HG02759 (cell line): ENCODE data around the gene PRXL2B.

ENCODE experiments used
- ATAC-seq: cut with Tn5 transposase; IDR thresholded peaks from one replicate; pipeline ENCODE4 v1.9.1; 2021; ENCODE audit warnings: mild to moderate bottlenecking, moderate library complexity; ENCODE audit not compliant: unreplicated experiment

PRXL2B gene

DNA sequence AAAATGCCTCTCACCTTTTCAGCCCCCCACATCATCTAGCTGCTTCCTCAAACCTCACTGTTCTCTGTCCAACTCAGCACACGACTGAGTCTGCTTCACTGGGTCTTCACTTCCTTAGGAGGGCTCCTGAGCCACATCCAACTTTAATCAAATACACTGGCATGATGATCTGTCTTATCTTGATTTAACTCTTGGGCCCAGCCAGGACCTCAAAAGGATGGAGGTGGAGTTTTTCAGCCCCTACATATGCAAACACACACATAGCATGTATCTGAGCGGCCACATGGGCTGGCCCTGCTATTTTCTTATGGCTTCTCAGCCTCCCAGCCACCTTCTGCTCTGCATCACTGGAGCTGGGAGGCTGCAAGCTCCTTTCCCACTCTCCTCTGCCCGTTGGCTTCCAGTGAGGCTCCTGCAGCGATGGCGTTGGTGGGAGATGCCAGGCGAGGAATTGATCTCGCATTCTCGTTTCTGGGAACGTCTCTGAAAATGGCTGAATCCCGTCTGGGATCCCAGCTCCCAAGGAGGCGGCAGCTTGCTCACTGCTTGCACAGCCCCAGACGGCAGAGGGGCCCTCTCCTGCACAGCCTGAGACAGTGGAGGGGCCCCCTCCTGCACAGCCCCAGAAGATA, 1.8 kb upstream of the PRXL2B start:
- no peak for ATAC-seq

DNA sequence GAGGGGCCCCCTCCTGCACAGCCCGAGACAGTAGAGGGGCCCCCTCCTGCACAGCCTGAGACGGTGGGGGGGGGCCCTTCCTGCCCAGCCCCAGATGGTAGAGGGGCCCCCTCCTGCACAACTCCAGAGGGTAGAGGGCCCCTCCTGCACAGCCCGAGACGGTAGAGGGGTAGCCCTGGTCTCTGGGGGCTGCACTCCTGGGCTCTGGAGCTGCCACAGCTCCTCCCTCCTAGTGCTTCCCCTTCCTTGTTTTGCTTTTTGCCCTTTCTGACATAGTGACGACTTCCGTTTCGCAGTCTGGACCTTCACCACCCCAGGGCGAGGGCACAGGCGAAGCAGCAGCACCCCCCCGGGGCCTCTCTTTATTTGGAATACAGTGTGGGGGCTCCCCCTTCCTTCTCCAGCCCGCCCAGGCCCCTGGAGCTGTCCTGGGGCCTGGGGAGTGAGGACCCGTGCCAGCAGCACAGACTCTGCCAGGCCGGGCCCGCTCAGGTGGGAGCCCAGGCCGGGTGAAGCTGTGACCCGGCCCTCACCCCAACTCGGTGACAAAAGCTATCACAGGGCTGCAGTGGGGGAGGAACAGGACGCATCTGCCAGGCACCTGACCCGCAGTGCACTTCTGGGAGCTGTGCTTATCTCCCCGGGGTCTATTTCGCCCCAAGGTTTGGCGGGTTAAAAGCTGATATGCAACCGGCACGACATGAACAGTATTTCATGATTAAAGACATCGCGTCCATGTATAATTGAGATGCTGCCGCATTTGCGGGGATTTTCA, 1.1 kb upstream of the PRXL2B start:
- peak; percentile 38 for ATAC-seq

DNA sequence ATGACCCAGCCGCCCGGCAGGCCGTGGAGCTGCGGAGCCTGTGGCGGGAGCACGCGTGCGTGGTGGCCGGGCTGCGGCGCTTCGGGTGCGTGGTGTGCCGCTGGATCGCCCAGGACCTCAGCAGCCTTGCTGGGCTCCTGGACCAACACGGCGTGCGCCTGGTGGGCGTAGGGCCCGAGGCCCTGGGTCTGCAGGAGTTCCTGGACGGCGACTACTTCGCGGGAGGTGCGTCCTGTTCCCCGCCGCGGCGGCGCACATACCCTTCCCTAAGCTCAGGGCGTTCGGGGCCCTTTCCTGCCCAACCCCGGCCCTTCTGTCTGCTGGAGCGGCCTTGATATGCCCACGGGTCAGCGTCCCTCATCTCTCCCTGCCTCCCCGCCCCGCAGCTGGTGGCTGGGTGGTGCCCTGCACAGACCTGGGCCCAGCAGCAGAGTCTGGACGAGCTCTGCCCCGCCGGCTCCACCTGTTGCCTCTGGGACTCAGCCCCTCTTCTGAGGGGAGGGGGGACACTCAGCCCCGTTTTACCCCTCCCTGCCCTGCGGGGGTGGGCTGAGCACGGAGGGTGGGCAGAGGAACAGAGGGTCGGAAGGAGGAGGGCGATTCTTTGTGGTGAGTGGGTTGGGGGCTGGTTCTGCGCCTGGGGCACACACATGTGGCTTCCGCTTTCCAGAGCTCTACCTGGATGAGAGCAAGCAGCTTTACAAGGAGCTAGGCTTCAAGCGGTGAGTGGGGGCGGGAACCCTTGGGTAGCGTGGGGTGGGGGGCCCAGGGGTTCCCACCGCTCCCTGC, 688 bp downstream of the PRXL2B start:
- ATAC-seq: no peak

DNA sequence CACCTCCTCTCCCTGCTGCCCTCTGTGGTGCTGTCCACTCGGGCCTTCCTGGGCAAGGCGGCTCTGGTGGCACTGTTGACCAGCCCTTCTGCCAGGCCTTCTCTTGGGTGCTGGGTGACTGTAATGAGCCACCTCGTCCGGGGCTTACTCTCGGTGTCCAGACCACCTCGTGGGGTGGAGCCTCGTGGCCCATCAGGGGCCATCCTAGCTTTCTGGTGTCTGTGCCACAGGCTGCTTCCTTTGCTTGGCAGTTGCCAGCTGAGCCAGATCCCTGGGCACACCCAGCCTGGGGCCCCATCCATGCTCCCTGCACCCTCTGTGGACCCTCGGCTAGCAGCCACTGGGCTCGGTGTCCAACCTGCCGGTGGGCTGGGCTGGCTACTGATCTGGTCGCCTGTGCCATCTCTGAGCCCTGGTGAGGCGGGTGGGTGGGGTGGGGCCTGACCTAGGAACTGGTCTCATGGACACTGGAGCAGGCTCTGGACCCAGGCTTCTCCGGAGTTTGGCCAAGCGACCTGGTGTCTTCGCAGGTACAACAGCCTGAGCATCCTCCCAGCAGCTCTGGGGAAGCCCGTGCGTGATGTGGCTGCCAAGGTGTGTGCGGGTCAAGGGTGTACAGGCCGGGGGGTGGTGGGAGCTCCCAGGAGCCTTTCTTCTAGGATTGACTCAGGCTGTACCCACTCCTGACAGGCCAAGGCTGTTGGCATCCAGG, 1.4 kb downstream of the PRXL2B start:
- ATAC-seq: no peak

DNA sequence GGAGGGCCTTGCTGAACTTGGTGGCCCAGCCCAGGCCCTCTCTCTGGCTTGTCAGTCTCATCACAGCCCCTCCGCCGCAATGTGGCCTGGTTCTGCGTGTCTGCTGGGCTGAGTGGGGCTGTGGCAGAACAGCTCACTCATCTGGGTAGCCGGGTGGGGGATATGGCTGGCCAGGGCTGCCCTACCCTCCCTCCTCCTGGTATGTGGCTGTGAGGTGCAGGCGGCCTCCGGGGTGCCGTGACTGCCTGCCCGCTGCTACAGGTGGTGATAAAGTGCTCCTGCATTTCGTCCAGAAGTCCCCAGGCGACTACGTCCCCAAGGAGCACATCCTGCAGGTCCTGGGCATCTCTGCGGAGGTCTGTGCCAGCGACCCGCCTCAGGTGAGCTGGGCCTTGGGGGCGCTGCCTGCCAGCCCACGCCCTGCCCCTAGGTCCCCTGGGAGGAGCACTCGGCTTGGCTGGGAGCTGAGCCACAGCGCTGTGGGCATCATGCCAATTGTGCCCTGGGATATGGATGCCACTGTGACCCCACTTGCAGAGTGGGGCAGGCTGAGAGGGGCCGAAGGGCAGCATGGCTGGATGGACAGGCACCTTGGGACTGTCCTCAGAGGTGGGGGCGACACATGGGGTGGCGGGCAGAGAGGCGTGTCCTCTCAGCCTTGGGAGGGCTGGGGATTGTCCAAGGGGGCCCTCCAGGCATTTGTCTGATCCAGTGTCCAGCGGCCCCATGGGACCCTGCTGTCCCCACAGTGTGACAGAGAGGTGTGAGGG, 2.3 kb downstream of the PRXL2B start:
- ATAC-seq: no peak

DNA sequence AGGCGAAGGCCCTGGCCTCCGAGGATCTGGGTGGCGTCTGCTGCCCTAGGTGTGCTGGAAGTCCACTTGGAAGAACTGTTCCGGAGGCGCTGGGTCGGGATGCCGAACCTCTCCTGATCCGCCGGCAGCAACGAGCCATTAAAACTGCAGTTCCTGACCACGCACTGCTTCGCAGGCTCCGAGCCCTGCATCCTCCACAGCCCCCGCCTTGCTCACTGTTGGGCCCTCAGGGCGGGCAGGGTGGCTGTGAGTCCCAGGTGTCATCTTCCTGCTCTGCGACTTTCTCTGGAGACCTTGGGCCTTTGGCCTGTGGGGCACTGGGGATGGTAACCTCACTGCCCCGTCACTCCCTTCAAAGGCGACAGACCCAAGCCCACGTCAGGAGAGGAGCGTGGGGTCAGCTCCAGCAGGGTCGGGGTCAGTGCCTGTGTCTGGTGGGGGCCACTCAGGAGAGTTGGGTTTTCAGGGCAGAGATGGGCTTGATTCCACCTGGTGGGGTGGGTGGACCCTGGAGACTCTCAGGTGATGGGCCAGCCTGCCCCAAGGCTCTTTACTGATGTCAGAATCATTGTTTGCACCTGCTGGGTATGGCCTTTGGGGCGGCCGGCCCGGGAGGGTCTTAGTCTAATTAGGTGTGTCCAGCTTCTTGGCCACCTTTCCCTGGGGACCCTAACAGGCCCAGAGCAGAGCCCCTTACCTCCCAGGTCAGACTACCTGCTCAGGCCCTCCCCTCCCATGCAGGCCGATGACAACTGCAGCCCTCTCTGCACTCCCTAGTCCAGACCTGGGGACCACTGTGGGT, 3.1 kb downstream of the PRXL2B start:
- ATAC-seq: no peak

DNA sequence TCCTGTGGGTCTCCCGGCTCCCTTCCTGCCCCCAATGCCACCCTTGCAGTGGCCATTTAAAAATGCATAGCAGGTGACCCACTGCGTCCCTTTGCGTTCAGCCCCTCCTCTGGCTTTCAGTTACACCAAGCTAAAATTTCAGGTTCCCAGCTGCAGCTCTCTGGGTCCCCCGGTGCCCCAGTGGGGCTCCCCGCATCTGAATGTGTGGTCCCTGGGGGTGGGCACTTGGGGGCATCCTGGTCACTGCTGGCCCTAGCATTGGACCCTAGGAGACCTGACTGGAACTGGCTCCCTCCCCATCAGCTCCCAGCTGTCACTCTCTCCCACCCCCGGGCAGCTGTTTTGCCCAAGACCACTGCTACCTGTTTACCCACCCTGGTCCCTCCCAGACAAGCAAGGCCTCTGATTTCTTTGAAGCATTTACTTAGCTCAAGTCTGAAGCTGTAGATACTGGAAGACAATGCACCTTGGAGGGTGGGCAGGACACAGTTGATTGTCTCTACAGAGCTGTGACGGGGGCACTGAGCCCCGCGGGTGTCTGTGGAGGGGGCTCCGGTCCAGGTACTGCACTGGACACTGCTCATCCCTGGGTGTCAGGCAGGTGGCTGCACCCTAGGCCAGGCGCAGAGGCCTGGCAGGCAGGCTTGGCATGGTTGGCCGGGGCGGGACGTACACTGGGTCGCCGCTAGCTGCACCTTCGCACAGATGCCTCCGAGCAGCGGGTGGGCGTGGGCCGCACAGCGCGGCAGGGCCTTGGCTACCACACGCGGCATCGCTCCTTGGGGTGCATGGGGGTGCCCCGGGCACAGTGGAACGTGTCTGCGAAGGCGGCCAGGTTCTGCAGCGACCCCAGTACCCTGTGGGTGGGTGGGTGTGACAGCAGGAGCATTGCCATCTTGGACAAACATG, 3.9 kb downstream of the PRXL2B start:
- no peak for ATAC-seq

DNA sequence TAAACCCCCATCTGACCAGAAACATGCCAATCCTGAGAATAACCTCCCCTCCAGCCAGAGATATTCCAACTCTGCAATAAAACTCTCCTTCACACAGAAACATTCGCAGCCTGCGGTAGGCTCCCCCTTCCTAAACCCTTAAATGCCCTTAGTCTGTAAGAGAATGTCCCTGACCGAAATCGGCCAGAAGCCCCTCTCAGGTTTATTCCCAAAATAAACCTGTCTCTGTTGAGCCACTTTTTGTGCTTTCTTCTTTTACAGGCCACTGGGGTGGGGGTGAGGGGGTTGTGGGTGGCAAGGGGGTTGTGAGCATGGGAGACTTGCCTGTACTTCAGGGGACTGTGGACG, 4.6 kb downstream of the PRXL2B start:
- ATAC-seq: no peak

DNA sequence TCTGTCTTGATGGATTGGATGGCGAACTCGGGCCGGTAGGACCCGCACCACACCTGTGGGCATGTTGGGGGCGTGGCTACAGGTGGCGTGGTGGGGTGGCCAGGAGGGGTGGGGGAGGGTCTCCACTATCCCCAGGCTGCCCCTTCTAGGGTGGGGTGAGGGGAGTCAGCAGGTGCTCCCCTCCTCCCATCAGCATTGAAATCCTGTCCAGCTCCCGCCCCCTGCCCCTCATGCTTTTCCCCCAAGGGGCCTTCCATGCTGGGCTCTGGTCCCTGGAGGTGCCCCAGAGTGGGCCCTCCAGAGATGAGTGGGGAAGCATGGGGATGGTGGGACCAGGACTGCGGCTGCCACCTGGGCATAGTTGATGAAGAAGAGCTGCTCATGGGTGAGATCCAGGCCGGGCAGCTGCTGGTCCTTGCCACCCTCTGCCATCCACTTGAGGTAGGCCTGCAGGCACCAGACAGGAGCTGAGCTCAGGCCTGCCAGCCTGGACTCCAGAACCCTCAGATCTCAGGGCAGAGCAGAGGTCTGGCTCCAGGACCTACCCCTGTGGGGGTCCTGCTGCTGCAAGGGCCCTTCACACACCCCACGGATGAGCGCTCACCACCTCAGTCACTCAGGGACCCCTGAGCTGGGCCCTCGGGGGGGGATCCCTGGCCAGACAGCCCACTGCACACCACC, 5.1 kb downstream of the PRXL2B start:
- no peak for ATAC-seq

DNA sequence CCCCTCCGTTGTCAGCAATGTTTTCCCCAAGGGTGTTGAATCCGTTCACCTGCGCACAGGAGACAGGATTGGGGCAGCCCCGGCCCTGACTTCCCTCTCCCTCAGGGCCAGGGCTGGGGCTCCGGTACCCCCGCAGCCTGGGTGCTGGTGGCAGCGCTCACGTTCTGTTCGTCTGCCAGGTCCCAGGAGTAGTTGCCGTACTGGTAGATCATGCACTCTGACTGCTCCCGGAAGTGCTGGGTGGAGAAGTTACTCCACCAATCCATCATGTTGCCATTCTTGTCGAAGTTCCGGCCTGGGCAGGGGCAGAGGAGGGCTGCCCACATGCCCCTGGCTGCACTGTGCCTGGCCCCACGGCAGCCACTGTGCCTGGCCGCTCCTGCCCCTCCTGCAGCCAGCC, 6.1 kb downstream of the PRXL2B start:
- no peak for ATAC-seq

DNA sequence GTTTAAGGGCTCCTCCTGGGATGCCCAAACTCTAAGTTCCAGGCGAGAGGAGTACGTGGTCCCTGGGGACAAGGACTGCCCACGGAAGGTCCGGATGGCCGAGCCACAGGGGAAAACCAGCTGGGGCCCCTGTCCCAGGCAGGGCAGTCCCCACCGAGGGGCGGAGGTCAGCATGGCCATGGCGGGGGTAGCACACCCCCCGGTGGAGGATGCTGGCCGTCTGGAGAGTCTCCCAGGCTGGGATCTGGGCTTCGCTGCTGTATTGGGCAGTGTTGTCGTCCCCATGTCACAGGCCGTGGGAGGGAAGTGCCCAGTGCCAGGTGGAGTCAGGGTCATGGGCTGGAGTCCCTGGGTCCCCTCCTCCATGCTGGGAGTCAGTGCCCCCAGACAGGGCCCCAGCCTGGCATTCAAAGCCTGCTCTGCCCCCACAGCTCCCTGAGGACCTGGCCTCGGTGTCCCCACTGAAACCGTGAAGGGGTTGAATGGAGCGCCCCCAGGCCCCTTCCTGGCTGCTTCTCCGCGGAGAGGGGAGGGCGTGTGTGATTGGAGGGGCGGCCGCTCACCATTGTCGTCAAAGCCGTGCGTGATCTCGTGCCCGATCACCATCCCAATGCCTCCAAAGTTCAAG, 6.8 kb downstream of the PRXL2B start:
- no peak for ATAC-seq

DNA sequence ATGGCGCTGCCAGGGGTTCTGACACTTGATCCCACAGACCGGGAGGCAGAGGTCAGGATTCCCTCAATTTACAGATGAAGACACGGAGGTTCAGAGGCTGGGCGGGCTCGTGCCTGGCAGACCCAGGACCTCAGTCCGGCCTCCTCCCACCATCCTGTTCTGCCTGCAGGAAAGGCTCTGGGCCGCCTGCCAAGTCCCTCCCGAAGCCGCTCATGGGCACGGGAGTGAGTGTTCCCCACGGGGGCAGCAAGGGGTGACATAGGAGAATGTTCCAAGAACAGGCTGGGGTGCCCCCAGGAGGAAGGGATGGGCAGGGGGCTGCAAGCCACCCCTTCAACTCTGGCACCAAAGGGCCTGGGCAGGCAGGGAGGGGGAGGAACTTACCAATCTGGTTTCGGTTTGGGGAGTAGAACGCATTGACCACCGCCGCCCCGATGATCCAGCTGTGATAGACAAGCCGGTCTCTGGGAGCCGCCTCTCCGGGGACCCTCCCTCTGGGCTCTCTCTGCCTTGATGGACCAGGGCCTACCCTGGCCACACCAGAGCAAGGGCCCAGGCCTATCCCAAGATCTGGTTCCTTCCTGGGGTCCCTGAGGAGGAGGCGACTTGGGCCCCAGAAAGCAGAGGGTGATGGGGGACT, 7.5 kb downstream of the PRXL2B start:
- ATAC-seq: no peak

DNA sequence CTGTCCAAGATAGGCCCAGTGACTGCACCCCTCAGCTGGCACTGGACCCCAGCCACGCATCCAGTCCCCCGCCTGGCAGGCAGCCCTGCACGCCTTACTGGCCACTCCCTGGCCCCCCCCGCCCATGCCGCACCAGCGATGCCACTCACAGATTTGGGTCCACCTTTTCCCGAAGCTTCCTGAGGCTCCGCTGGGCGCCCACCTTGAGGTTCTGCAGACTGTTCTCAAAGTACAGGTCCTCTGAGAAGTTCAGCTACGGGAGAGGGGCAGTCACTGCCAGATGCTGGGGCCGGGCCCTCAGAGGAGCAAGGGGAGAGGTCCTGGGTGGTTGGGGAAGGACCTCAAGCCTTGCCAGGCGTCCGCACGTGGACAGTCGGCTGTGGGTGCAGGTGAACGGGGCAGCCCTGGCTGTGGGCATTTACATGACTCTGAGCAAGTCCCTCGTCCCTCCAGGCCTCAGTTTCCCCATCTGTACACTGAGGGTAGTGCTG, 8.1 kb downstream of the PRXL2B start:
- ATAC-seq: no peak

DNA sequence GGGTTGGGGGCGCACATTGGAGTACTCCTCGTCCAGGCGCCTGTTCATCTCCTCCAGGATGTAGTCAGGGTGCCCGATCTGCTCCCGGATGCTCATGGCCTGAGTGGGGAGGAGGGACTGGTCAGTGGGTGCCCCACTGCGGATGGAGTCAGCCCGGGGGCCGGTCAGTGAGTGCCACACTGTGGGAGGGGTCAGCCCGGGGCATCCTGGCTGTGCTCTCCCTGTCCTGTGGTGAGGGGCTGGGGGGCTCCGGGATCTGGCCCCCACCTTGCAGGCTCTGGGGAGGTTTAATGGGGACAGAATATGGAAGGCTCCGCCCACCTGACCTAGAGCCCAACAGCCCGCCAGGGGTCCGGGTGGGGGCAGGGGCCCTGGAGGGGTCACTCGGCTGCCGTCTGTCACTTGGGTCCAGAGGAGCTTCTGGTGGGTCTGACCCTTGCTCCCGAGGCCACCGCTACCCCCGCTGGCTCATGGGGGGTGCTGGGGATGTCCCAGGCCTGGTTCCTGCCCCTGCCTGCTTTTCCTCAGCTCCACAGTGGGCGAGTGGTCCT, 8.8 kb downstream of the PRXL2B start:
- no peak for ATAC-seq

DNA sequence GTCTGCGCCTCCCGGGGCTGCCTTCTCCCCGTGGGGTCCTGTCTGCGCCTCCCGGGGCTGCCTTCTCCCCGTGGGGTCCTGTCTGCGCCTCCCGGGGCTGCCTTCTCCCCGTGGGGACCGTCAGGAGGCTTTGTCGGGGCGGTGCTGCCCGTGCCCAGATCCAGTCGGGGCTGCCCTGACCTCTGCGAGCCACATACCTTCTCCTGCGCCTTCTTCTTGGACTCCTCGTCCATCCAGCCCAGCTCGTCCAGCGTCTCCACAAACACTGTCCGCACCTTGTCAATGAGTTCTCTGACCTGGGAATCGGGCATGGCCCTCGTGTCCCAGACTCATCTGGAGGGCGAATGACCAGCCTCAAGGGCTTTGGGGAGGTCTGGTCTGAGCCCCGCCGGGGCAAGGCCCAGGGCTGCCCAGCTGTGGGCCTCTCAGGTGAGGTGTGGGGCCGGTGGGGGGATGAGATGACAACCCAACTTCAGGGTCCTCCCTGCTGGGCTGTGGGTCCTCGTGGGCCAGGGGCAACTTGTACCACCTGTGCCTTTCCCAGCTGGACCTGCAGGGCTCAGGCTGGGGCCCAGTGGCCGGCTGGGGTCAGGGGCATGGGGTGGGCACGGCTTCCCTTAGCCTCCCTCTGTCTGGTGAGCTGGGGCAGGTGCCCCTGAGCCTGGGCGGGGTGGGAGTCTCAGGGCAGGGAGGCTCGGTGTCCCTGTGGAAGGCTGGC, 9.4 kb downstream of the PRXL2B start:
- no peak for ATAC-seq
